Measurements from ENCODE around the gene AIP.

The AIP gene
- total RNA-seq = 76.2 to 86.1 reads per million in 2 donors

DNA sequence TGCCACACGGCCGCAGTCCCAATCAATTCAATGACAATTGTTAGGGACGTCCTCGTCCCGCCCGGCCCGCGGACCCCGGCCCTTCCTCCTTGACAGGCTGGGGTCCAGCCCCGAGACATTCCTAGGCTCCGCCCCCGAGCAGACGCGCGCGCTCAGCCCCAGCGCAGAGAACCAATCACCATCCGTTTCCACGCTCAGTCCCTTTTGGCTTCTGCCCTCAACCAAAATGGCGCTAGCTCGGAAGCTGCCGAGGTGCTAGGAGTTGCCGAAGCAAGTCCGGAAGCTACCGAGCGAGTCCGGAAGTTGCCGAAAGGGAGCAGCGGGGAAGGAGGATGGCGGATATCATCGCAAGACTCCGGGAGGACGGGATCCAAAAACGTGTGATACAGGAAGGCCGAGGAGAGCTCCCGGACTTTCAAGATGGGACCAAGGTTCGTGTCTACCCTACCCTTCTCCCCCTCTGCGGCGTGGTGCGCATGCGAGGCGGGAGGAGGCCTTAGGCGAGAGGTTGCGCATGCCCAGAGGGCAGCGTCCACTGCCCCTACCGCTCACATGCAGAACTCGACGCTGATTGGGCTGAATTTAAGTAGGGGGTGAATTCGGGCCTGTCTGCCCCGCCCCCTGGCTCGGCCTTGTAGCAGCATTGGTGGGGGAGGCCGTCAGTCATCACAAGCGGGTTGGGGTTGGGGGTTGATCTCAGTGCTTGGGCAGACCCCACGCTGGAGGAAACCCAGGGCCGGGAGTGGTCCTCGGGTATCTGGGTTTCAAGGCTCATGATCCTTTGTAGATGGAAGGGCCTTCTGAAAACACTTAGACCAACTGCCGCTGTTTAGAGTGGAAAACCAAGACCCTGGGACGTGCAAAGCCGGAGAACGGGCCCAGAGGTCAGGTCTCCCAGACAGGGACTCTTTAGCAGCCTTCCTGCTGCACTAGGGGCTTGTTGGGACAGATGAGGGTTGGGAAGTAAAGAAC is at the start of gene AIP:
Gene AIP (plus strand): TSS at position 200 of the 972 bp plus-strand sequence. CDS start 133 bp downstream, at position 333.
- DNase-seq = peak; percentile 71

DNA sequence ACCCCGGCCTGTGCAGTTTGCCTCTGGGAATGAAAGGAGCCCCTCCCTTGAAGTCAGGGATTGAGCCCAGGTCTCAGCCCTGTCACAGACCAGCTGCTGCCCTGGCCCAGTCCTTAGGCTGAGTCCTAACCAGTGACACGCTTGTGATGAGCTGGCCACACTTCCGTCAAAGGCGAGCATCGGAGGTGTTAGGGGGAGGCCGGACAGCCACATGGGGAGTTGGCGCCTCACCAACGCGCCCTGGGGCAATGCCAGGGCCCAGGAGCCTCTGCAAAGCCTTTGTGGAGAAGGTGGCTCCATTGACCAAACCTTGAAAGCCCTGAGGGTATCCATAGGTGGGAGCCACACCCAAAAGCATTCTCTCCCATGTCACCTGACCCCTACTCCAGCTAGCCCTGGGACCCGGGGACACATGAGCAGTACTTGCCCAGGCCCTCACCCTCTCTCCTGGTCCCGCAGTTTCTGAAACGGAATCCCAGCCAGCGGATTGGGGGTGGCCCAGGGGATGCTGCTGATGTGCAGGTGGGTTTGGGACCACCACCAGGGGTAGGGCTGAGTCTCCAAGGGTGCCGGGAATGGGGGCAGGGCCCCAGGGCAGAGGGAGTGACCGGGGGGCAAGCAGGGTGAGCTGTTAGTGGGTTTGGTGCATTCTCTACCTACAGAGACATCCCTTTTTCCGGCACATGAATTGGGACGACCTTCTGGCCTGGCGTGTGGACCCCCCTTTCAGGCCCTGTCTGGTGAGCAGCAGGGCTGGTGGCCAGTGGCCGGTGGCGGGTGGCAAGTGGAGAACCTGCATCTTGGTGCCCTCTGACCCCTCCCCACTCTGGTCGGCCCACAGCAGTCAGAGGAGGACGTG is 49.1 kb upstream of the AIP start:
- no peak for DNase-seq

DNA sequence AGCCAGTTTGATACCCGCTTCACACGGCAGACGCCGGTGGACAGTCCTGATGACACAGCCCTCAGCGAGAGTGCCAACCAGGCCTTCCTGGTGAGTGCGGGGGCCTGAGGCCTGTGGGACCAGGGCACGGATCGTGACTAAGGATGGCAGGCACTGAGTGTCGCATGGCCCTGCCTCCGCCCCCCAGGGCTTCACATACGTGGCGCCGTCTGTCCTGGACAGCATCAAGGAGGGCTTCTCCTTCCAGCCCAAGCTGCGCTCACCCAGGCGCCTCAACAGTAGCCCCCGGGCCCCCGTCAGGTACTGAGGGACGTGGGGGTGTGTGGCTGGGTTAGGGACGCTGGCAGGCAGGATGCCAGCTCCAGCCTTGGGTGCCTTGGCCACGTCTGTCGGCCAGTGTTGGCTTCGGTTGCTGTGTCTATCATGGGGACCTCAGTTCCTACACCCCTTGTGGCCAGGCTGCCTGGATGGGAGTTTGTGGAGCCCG is 48.4 kb upstream of the AIP start:
- DNase-seq = no peak

GRCh38 chr11:67435031-67435726 is 47.6 kb upstream of the AIP start:
- no peak for DNase-seq

- DNase-seq = no peak
These were observed 46.9 kb upstream of the AIP start for GRCh38 chr11:67435727-67436458.

DNA sequence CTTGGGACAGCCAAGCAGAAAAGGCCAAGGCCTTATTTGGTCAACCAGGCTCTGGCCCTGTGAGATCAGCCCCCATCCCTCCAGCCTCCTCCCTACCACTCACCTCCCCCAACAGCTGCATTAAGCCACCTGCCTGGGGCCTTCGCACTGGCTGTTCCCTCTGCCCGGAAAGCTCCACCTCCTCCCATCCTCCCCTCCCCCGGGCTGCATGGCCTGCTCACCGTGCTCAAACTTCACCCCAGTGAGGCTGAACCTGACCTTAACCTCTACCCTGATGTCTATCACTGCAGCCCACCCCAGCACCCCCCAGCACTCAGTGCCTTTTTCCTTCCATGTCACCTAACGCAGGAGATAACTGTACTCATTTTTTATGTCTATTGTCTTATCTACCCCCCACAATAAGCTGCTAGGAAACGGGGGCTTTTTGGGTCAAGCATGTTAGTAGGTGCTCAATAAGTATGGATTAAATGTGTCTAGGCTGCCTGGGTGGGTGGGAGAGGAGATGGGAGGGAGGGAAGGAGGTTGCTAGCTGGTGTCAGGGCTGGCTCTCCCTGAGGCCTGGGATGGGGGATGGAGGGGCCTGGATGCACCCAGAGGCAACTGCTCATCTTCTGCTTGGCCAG is 46.3 kb upstream of the AIP start:
- DNase-seq = no peak

GRCh38 chr11:67437082-67437808 is 45.6 kb upstream of the AIP start, which contains the start of gene PTPRCAP:
Gene PTPRCAP (minus strand): TSS chr11:67437682. CDS start chr11:67437619, 63 bp downstream.
- peak; percentile 72 for DNase-seq

DNA sequence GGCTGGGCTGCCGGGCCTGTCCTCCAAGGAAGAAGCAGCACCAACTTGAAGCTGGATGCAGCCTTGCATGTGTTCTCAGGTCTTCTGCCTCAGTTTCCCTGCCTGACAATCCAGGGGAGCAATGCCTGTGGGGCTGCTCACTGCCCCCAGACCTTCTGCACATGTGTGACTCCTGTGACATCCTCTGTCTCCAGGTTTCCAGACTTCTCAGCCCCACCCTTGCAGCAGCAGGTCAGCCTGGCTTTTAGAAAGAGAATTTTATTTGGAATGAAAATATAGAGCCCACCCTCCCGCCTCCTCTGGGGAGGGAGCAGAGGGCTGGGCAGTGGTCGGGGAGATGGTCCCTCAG is 45.0 kb upstream of the AIP start:
- DNase-seq = no peak

GRCh38 chr11:67438158-67438902 is 44.5 kb upstream of the AIP start:
- peak; percentile 66 for DNase-seq

- DNase-seq = no peak
These were observed 43.3 kb upstream of the AIP start for GRCh38 chr11:67439321-67440228.

DNA sequence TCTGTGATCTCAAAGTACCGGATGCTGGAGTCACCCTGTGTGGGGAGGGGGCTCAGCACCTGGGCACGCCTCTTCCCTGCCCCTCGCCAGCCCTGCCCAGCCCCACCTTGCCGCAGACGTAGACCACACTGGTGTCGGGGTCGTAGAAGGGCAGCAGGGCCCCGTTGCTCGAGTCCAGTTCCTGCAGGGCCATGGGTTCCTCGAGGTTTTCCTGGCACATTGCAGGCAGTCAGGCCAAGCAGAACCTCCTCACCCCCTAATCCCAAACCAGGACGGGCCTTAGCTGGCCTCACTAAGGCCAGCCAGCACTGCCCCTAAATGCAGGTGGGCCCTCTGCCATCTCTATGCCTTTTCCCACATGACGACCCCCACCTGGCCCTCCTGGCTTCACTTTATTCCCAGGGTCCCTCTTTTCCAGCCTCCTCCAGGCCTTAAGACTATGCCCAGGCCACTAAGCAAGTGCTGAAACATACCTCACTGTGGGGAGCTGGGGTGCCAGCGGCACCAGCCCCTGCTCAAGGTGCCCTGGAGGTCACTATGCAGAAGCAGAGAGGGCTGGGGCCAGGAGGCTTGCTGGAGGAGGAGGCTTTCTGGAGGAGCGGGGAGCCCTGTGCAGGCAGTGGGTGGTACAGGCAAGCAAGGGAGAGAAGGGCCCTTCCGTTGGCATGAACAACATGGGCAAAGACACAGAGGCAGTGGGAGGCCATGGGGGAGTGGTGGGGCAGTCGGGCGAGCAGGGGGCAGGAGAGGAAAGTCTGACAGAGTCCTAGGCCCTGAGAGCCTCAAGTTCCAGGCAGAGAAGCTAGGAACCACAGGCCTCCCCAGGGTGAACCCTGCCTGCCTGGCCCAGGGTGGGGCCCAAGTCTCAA is 42.4 kb upstream of the AIP start:
- DNase-seq = no peak

GRCh38 chr11:67441098-67441563 is 41.7 kb upstream of the AIP start:
- DNase-seq = no peak

GRCh38 chr11:67441731-67442351 is 41.0 kb upstream of the AIP start:
- no peak for DNase-seq

GRCh38 chr11:67442504-67443404 is 40.1 kb upstream of the AIP start:
- no peak for DNase-seq

DNA sequence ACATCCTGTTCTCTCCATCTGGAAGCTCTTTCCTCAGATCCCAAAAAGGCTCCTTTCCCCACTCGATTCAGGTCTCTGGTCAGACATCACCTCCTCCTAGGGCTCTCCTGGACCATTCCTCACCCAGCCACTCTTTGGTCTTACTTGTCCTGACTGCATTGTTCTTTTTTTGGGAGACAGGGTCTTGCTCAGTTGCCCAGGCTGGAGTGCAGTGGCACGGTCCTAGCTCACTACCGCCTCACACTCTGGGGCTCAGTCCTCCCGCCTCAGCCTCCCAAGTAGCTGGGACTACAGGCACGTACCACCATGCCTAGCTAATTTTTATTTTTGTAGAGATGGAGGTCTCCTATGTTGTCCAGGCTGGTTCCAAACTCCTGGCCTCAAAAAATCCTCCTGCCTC is 37.3 kb upstream of the AIP start:
- DNase-seq = no peak

GRCh38 chr11:67448220-67448609 is 34.6 kb upstream of the AIP start:
- DNase-seq = no peak

Measured in activated gamma-delta T cell (primary cell).